GM12892 (cell line): ENCODE data around the gene CXorf66.
"Not testable (repeated sequence)": the region's sequence is repeated elsewhere in the genome, so short reads cannot be mapped to it uniquely, and the experiment has no call there.

Source experiments
- POLR2A ChIP-seq: IDR thresholded peaks from 2 replicates; pipeline ENCODE4 v1.6.1; 2011; ENCODE audit warnings: low read depth, low read length, control low read depth
- TAF1 ChIP-seq: IDR thresholded peaks from 2 replicates; pipeline ENCODE4 v1.6.1; 2011; ENCODE audit warnings: low read depth, mild to moderate bottlenecking, control low read depth, low read length, borderline replicate concordance

GRCh38 chrX:139966159-139966558 is 838 bp upstream of the CXorf66 start:
- not testable (repeated sequence) for TF ChIP-seq POLR2A, TAF1
